GM21619 (cell line): ENCODE data around the gene RBX1.
"Not testable (repeated sequence)": the region's sequence is repeated elsewhere in the genome, so short reads cannot be mapped to it uniquely, and the experiment has no call there.

Experiments used
- ATAC-seq: cut with Tn5 transposase; IDR thresholded peaks from one replicate; pipeline ENCODE4 v1.9.1; 2021; ENCODE audit not compliant: unreplicated experiment

Gene RBX1

DNA sequence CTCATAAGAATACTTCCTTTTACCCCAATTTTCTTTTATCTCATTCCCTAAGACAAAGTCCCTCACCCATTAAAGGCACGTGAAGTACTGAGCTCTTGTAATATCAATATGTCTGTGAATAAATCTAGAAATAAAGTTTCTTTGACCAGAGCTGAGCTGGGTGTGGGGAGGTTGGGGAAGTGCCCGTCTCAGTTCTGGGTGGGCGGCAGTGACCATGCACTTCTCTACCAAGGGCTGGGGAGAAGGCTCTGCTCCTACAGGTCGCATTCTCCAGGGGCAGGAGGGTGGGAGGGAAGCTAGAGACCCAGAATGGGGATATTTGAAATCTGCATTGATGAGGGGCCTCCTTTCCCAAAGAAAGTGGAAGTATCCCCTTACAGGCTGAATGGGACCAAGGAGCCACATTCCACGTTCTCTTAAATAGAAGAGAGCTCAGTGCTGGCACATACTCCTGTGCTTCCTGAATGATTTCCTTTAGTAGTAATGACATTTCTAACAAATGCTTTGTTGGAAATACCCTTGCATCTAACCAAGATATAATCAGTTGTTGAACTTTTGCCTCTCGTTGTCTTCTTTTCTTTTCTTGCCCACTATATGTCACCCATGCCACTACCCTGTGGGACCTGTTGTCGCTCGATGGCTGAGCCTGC, 16.1 kb downstream of the RBX1 start:
- ATAC-seq = no peak

GRCh38 chr22:40972587-40972986, 21.4 kb downstream of the RBX1 start:
- no peak for ATAC-seq

DNA sequence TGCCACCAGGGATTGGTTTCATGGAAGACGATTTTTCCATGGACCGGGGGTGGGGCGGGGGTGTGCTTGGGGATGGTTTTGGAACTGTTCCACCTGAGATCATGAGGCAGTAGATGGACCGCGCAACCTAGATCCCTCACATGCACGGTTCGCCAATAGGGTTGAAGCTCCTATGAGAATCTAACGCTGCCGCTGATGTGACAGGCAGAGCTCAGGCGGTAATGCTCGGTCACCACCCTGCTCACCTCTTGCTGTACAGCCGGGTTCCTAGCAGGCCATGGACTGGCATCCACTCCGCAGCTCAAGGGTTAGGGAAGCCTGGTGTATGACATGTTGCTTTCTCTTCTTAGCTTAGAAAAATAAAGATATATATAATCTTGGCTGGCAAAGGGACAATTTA, 22.0 kb downstream of the RBX1 start:
- no peak for ATAC-seq

DNA sequence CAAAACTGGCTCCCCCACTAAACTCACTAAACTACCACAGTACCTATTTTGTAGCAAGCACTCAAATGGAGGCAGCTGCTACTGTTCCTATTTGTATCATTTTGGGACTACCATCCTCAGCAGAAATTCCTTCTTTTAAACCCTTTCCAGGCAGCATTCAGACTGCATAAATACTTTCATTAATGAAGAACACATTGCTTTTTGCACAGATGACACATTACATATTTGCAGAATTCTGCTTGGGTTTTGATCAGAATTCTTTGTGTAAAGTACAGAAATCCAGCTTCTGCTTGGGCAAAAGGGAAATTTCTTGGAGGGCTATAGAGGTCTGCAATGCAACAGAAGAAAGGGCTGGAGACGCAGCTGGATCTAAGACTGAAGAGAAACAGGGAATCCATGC, 24.2 kb downstream of the RBX1 start:
- ATAC-seq = no peak

DNA sequence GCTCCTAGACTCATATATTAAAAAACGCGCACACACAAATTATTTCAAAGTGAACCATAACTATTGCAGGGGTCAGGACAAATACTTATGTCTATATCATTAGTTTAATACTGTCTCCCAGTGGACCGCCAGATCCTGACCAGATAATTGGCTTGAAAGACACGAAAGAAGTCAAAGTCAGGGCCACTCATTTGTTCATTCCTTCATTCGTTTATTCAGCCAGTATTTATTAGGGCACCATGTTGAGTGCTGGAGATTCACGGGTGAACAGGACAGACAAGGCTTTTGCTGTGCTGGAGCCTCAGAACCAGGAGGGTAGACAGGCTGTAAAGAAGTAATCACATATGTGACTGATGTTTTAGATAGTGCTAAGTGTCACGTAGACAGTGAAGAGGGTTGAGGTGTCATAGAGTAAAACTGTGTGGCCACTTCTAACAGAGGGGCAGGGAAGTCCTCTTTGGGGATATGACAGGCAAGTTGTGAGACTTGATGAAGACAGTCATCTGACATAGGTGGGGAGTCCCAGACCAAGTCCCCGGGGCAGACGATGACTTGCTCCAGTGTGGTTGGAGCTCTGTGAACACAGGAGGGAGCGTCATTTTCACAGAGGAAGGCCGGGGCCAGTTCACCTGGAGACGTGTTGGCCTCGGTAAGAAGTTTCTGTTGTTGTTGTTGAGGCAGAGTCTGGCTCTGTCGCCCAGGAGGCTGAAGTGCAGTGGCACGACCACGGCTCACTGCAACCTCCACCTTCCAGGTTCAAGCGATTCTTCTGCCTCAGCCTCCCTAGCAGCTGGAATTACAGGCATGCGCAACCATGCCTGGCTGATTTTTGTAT, 25.9 kb downstream of the RBX1 start:
- ATAC-seq = no peak

DNA sequence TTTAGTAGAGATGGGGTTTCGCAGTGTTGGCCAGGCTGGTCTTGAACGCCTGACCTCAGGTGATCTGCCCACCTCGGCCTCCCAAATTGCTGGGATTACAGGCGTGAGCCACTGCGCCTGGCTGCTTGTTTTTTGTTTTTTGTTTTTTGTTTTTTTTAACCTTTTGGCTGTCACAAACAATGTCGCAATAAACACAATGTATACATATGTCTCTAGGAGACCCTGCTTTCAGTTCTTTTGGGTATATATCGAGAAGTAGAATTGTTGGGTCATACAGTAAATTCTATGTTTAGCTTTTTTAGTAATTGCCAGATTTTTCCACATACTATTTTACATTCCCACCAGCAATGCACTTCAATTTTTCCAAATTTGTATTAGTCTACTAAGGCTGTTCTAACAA, 28.0 kb downstream of the RBX1 start:
- no peak for ATAC-seq

GRCh38 chr22:40979871-40980270, 28.7 kb downstream of the RBX1 start:
- ATAC-seq = no peak

DNA sequence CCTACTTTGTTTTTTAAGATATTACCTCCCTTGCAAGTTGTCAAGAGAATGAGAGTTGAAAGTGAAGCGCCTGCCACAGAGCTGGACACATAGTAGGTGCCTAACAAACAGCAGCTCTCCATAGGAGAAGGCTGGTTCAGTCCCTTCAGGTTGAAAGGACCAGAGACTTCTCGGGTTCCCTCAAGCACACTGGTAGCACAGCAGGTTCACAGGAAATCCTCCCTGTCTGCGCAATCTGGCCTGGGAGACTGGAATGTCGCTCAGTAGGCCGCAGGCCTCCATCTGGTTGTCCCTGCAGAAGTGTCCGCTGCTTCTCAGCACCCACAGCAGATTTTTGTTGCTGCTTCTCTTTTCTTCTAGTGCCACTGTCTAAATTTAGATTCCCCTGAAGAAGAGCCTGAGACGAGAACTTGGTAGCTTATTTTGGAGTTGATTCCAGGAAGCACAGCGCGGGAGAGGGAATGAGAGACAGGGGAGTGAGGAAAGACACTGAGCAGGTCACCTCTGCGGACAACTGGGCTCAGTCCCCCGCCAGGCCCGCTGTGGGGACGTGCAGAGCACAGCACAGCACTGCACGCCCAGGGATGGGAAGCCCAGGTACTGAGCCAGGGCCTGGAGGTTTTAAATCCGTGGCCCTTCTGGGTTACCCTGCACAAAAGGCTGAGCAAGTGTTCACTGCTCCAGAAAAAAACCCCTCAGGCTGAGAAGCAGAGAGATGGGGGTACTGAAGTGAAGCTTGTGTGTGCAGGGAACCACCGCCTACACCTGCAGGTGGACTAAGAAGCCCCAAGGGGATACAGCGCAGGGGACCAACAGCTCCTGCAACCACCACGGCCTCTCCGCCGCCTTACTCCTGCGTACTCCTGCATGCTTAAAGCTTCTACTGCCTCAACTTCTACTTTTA, 31.6 kb downstream of the RBX1 start:
- no peak for ATAC-seq

DNA sequence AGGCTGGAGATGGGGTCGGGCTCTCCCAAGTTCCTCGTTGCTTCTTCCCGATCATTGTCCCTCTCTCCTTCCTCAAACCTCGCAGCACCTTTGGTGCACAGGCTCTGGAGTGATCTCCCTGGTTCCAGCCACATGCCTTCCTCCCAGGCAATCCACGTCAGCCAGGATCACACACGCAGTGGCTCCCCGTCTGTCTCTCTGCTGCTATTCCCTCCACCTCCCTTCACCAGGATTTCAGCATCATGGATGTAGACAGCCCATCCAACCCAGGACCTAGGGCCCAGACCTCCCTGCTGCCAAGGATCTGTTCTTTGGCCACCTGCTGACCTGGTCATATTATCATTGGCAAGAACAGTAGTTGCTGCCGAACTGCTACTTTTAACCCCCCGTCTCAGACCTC, 40.1 kb downstream of the RBX1 start:
- no peak for ATAC-seq

DNA sequence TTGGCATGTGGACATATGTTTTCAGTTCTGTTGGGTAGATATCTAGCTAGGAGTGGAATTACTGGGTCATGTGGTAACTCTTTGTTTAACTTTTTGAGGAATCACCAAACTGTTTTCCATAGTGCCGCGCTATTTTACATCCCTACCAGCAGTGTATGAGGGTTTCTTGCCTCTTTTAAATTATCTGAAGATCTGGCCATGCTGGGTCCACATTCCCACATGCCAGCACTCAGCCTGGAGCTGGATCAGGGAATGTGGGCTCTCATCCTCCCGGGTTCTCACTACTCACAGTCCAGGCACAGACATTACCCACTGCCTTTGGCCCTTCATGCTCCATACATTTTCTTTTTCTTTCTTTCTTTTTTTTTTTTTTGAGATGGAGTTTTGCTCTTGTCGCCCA, 44.6 kb downstream of the RBX1 start:
- no peak for ATAC-seq

- no peak for ATAC-seq
Observed at GRCh38 chr22:40997520-40997919, 46.3 kb downstream of the RBX1 start.

DNA sequence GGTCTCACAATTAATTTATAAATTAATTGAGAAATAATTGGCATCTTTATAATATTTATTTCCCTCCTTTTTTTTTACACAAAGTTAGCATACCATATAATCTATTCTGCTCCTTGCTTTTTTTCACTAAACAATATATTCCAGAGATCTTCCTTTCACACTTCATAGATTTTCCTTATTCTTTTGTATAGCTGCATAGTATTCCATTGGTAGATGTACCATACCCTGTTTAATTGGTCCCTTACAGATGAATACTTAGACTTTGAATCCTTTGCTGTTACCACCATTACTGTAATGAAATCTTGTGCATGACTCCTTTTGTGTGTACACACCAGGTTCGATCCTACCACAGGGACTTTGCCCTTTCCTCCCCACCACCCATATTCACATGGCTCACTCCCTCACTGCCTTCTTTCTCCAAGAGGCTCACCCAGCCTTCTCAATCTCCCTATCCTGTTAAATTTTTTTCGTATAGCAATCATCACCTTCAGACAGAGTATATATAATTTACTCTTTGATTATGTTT, 48.9 kb downstream of the RBX1 start:
- no peak for ATAC-seq

DNA sequence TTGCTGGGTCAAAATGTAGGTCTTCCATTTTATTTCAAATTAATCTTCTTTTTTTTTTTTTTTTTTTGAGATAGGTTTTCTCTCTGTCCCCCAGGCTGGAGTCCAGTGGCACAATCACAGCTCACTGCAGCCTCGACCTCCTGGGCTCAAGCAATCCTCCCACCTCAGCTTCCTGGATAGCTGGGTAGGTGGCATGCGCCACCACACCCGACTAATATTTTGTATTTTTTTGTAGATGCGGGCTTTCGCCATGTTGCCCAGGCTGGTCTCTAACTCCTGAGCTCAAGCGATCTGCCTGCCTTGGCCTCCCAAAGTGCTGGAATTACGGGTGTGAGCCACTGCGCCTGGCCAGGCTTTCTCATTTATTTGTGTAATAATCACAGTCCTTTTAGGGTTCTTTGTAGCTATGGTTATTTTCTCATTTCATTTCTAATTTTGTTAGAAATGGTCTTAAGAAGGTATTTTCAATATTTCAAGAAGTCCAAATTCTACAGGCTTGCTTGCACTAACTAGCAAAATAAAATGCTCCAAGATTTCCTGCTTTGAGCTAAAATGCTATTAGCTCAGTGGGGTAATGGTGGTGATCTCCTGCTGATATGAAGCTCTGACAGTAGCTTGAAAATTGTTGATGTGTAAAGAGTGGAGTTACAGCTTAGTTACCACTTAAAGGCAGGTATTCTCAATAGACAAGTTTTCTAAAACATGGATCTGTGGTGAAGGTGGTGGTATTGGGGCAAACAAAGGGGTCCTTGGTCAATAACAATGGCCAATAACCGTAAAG, 50.0 kb downstream of the RBX1 start:
- ATAC-seq = no peak

DNA sequence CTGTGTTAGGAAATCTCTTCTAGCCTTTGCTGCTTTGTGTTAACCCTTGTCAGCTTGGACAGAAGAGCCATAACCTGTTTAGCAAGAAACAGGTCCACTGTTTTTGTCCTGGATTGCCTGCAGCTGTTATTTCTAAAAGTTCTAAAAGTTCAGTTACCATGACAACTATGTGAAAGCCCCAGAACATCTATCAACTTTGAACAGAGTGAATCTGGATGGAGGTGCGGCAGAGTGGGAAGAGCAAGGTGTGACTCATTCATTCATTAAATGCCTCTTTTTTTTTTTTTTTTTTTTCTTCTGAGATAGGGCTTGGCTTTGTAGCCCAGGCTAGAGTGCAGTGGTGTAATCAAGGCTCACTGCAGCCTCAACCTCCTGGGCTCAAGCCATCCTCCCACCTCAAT, 50.5 kb downstream of the RBX1 start:
- no peak for ATAC-seq

GRCh38 chr22:41002386-41002785, 51.2 kb downstream of the RBX1 start:
- ATAC-seq = not testable (repeated sequence)

DNA sequence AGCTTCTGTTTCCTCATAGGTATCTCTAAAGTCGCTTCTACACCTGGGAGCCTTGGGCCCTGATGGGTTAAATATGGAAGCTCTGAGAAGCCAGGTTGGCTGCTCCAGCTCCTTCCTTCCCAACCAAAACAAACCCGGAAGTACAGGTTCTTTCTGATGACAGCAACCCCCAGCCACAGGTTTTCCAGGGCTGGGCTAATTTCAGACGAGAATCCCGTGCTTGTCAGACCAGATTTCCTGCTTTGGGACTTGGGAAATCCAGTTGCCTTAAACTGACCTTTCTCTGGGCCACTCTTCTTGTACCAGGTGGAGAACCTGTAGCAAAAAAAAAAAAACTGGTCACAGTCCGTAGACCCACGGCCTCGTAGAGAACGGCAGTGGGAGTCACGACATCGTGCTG, 51.9 kb downstream of the RBX1 start:
- no peak for ATAC-seq

DNA sequence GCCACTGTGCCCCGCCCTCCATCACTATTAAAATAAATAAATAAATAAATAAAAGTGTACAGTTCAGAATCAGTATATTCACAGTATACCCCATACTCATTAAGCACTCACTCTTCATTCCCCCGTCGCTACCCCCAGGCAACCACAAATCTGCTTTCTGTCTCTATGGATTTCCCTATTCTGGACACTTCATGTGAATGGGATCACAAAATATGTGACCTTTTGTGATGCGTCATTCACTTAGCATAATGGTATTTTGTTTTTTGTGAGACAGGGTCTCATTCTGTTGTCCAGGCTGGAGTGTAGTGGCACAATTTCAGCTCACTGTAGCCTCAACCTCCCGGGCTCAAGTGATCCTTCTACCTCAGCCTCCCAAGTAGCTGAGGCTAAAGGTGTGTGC, 52.8 kb downstream of the RBX1 start:
- ATAC-seq = no peak

DNA sequence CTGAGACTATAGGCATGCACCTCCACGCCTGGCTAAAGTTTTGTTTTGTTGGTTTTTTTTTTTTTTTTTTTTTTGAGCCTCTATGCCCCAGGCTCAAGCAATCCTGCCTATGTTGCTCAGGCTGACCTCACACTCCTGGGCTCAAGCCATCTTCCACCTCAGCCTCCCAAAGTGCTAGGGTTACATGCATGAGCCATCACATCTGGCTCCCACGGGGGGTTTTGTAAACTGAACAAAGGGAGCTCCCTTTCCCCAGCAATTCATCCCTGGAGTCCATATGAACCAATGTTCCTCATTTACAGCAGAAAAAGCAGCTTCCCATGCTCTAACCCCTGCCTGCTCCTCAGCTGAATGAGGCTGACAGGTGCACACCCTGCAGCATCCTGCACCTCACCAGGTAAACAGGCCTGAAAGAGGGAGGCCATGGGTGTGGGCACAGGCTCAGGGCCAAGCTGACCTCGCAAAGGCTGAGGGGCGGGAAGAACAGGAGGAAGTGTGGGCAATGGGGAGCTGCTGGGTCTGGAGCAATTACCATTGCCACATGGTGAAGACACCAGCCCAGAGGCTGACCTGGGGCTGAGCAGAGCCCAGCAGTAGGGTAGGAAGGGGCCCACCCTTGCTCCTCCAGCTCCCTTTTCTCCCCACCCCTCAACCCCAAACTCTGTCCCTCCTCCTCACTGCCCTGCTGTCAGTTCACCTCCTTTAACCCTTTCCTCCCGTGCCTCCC, 58.2 kb downstream of the RBX1 start:
- no peak for ATAC-seq

- ATAC-seq = no peak
Observed at GRCh38 chr22:41015003-41015402, 63.8 kb downstream of the RBX1 start.

- no peak for ATAC-seq
Observed at GRCh38 chr22:41021061-41021612, 70.0 kb downstream of the RBX1 start.
